GM13977 (cell line): Measurements from ENCODE around the gene CEP170B.

Experiments used
- DNase-seq: peaks from one replicate; pipeline ENCODE4 v3.0.0; 2012; ENCODE audit warnings: low spot score
- in situ Hi-C: fragments of 300-500 bp; cut with MboI; formaldehyde crosslinking; loops from one replicate; pipeline ENCODE4 v1.12.0; 2022; ENCODE audit warnings: low sequenced_read_pairs, low pct_unique_long_range_greater_than_20kb, mixed read lengths, inconsistent platforms; ENCODE audit not compliant: unreplicated experiment
- TF ChIP-seq, protein P1 (sequence below): IDR thresholded peaks from 2 replicates; pipeline ENCODE4 v1.5.1; 2012; ENCODE audit warnings: mild to moderate bottlenecking, control low read depth; ENCODE audit not compliant: insufficient read depth; ENCODE audit errors: extremely low read depth, missing control alignments

The CEP170B gene

DNA sequence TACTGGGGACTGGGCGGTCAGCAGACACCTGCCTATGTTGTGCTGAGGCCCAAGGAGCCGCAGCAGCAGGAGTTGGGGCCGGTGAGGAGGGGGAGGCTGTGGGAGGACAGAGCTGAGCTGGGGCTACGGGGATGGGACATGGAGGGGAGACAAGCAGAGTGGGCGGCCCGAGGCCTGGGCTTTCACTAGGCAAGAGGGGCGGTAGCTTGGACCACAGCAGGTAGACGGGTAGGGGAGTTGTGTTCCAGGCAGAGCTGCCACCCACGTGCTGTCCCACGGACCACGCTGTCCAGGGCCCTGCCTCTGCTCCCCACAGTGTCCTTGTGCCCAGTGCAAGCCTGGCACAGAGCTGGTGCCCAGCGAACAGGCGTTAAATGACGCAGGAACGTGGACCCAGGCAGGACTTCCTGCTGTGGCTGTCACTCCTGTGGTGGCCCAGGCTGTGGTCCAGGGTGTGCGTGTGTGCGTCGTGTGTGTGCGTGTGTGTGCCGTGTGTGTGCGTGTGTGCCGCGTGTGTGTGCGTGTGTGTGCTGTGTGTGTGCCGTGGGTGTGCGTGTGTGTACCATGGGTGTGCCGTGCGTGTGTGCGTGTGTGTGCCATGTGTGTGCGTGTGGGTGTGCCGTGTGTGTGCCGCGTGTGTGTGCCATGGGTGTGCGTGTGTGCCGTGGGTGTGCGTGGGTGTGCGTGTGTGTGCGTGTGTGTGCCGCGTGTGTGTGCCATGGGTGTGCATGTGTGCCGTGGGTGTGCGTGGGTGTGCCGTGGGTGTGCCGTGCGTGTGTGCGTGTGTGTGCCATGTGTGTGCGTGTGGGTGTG, 6.8 kb downstream of the CEP170B start:
- DNase-seq, result no peak
- in situ Hi-C loops, result no loop called here
- TF ChIP-seq, protein P1, sequence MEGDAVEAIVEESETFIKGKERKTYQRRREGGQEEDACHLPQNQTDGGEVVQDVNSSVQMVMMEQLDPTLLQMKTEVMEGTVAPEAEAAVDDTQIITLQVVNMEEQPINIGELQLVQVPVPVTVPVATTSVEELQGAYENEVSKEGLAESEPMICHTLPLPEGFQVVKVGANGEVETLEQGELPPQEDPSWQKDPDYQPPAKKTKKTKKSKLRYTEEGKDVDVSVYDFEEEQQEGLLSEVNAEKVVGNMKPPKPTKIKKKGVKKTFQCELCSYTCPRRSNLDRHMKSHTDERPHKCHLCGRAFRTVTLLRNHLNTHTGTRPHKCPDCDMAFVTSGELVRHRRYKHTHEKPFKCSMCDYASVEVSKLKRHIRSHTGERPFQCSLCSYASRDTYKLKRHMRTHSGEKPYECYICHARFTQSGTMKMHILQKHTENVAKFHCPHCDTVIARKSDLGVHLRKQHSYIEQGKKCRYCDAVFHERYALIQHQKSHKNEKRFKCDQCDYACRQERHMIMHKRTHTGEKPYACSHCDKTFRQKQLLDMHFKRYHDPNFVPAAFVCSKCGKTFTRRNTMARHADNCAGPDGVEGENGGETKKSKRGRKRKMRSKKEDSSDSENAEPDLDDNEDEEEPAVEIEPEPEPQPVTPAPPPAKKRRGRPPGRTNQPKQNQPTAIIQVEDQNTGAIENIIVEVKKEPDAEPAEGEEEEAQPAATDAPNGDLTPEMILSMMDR, result no peak

DNA sequence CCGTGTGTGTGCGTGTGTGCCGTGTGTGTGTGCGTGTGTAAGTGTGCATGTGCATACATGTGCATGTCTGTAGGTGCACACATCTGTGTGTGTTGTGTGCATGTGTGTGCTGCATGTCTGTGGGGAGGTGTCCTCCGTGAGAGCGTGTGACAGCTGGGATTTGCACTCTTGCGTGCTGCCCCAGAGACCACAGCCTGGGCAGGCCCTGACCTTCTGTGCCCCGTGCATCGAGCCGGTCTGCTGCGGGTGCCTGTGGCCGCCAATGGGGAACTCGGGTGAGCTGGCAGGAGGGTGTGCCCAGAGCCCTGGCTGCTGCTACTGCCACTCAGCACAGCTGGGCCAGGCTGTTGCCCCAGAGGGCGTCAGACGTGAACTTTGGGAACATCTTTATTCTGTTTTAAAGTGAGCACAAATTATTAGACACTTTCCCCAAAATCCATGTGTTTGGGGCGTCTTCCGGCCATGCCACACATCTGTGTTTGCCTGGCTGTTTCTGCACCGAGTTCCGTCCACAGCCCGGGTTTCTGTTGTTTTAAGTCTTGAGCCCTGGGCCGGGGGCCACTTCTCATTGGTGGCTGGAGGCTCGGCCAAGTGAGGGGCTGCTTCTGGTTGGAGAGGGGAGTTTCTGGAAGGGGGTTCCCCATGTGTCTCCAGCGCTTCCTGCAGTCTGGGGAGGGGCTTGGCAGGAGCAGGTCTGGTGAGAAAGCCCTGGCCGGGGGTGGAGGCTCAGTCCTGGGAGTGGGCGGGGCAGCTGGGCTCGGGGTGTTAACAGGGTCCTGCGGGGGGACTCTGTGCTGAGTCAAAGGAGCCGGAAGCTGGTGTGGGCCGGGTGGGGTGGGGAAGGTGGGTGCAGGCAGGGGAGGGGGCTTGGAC, 7.6 kb downstream of the CEP170B start:
- in situ Hi-C loops, result no loop called here
- DNase-seq, result no peak
- TF ChIP-seq, protein P1, result no peak

DNA sequence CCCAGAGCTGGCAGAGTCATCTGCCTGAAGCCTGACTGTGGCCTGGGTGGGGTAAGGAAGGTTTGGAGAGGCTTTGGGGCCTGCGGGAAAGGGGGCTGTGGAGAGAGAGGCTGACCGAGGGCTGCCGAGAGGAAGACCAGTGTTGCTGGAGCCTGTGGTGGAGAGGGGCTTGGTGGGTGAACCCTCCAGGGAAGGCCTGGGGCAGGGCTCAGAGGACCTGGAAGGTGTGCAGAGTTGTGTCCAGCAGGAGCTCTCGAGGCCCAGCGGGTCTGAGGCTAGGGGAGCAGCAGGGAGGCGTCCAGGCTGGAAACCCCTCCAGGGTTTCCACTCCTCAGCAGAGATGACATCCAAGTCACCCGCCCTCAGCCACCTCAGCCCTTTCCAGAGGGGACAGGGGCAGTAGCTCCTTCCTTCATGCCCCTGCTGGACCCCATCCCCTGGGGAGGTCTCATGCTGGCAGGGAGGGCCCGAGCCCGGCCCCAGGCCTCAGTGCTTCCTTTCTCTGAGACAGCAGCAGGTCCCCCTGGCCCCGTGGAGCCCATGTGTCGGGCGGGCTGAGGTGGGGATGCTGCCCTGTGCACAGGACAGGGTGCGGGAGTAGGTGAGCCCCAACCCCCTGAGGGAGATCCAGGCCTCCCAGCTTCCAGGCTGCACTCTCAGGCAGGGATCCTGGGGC, 8.4 kb downstream of the CEP170B start:
- DNase-seq, result no peak
- TF ChIP-seq, protein P1, result no peak
- in situ Hi-C loops, result no loop called here

DNA sequence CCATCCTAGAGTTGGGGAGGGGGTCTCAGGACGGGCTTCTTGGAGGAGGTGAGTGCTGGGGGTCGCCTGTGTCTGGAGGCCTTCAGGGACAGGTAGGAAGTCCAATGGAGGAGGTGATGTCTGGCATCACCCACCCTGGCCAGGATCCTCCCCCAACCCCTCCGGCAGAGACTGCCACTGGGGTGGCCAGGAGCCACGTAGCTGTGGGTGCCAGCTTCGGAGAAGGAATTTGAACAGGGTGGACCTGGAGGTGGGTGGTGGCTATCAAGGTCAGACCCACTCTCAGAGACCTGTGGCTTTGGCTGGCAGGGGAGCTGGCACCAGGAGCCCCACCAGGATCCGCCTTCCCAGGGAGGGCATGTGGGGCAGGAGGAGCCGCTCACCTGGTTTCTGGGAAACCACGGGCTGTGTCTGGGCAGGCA, 9.1 kb downstream of the CEP170B start:
- no peak for DNase-seq
- in situ Hi-C loops, result no loop called here

DNA sequence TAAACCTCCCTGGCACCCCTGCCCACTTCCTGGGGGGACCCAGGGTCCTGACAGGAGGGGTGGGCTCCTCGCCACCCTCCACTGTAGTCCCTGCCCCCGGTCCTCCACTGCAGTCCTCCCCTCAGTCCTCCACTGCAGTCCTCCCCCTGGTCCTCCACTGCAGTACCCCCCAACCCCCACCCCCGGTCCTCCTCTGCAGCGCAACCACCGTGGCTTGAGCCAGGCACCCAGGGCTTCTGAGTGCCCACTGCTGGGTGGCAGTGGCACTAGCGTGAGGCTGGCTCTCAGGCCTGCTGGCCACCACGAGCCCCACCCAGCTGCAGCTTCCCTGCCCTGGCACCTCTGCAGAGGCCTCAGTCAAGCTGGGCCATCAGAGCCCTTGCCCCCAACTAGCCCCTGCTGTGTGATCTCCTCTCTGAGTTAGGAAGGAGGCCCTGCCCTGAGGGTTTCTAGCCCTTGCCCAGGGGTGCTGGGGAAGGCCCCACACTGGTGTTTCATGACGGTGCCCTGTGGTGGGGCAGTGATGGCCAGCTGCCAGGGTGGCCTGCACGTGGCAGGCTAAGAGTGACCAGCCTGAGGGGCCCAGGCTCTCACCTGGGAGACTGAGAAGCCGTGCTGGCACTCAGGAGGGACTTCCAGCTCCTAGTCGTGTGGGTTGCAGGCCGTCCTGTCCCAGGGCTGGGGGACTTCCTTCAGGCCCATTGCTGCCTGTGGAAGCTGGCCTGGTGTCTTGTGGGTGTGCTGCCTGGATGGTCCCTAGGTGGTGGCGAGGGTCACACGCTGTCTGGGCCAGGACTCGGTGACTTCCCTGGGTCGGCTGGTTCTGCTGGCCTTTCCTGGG, 9.7 kb downstream of the CEP170B start:
- in situ Hi-C loops, result no loop called here
- TF ChIP-seq, protein P1, result no peak
- DNase-seq, result no peak

More for the DNA sequence above, 9.1 kb downstream of the CEP170B start:
- TF ChIP-seq, protein P1, result no peak
